ENCODE results near the gene MATN1. TPM values are rescaled to one million over a fixed set of nuclear protein-coding genes. Genes with fewer than 3 reads are reported as not detected.

Gene MATN1
- total and polyA plus RNA-seq, 2 of the 4 experiments (the other 2 are of a cell fraction) = 0.27 TPM; not detected in 1

GRCh38 chr1:30694280-30695175 lies 28.9 kb downstream of the MATN1 start (continued):
- no peak for TF ChIP-seq USF2 (IDR thresholded peaks at IDR 0.05; ENCODE audit: low read depth, low read length)

- no peak overlapping the region for H4K5ac ChIP-seq (ENCODE audit: low read depth, low read length)
- no peak overlapping the region for H2AFZ ChIP-seq (replicated peaks; ENCODE audit: low read length, poor library complexity)
- peaks cover 26% of the 10 kb centered on the region for H3K27me3 ChIP-seq (ENCODE audit: control insufficient read depth, insufficient read depth, low read length)
- no peak overlapping the region for H2BK15ac ChIP-seq (ENCODE audit: low read depth, low read length)
- H2AK9ac ChIP-seq (replicated peaks; ENCODE audit: low read depth, low read length, poor library complexity) = no peak overlapping the region
- intact Hi-C loops (cut with micrococcal nuclease) = no loop called here
- H3K9me3 ChIP-seq (ENCODE audit: control insufficient read depth, insufficient read depth, low read length) = no peaks in the 10 kb centered on the region
- H3K4ac ChIP-seq (ENCODE audit: low read depth, low read length) = no peak overlapping the region
- H3K4me3 ChIP-seq (ENCODE audit: insufficient read depth, low read depth, low read length) = no peak overlapping the region
- CTCF ChIA-PET = no interaction called here
- H2BK20ac ChIP-seq (ENCODE audit: low read depth, low read length) = no peak overlapping the region
- no peak overlapping the region for H2BK120ac ChIP-seq (ENCODE audit: low read depth, low read length)
- no peak overlapping the region for H4K8ac ChIP-seq (ENCODE audit: low read depth in 2 of 2, low read length in 2 of 2)
- in situ Hi-C loops (cut with MboI; ENCODE audit: low sequenced_read_pairs) = no loop called here
- WGBS, 2 experiments (ENCODE audit: extremely low coverage in 2 of 2, insufficient read length in 1 of 2) = no CpG with 5 or more reads among the region's 5 CpGs
- no peak overlapping the region for H3K4me2 ChIP-seq (ENCODE audit: low read depth, low read length)
- no TSS peak for BruUV-seq (replicated peaks)
- H3K14ac ChIP-seq (replicated peaks; ENCODE audit: low read depth, low read length) = no peak overlapping the region
- no peak overlapping the region for H3K9ac ChIP-seq (ENCODE audit: low read depth, low read length)
- H3K4me1 ChIP-seq (ENCODE audit: control insufficient read depth, insufficient read depth, low read length) = no peaks in the 10 kb centered on the region
- no peaks in the 10 kb centered on the region for H3K9me1 ChIP-seq (ENCODE audit: insufficient read depth, low read length)
- H2BK5ac ChIP-seq (ENCODE audit: low read depth, low read length, poor library complexity, severe bottlenecking) = no peak overlapping the region
- no peak for DNase-seq
- no peak overlapping the region for H2AK5ac ChIP-seq (ENCODE audit: low read depth, low read length)
- H3K27ac ChIP-seq (ENCODE audit: insufficient read depth, low read length) = no peak overlapping the region
- no peak overlapping the region for H4K91ac ChIP-seq (ENCODE audit: insufficient read depth, low read depth, low read length)
- H3K23ac ChIP-seq (ENCODE audit: low read depth, low read length) = no peak overlapping the region
- no peak overlapping the region for H3K56ac ChIP-seq (ENCODE audit: extremely low read depth, insufficient read depth, low read length)
- ATAC-seq (ENCODE audit: low read depth) = no peak
- dilution Hi-C loops (cut with HindIII; ENCODE audit: low sequenced_read_pairs, unreplicated experiment) = no loop called here
- POLR2A ChIA-PET (ENCODE audit: unreplicated experiment) = no interaction called here
- H3K79me1 ChIP-seq (ENCODE audit: low read depth in 1 of 2, low read length in 2 of 2) = no peaks in the 10 kb centered on the region
- no peak overlapping the region for H3K18ac ChIP-seq (ENCODE audit: low read depth, low read length)
- H3K36me3 ChIP-seq (ENCODE audit: control insufficient read depth, insufficient read depth, low read length) = no peaks in the 10 kb centered on the region
- no peaks in the 10 kb centered on the region for H4K20me1 ChIP-seq (ENCODE audit: insufficient read depth, low read length)
- TF ChIP-seq MXI1 (IDR thresholded peaks at IDR 0.05; ENCODE audit: borderline replicate concordance, low read depth, low read length) = no peak
- no peak for TF ChIP-seq ELK1 (IDR thresholded peaks at IDR 0.05; ENCODE audit: borderline replicate concordance, low read depth, low read length)
- TF ChIP-seq MAFK (IDR thresholded peaks at IDR 0.05; ENCODE audit: low read depth, low read length) = no peak
- TF ChIP-seq USF2 (IDR thresholded peaks at IDR 0.05; ENCODE audit: low read depth, low read length) = no peak
- no peak for TF ChIP-seq MAZ (IDR thresholded peaks at IDR 0.05; ENCODE audit: borderline replicate concordance, low read depth, low read length)
- no peak for TF ChIP-seq RAD21 (IDR thresholded peaks at IDR 0.05; ENCODE audit: low read length)
- no peak for TF ChIP-seq POLR2A (IDR thresholded peaks at IDR 0.05; ENCODE audit: low read depth, low read length)
- no peak for TF ChIP-seq SMC3 (IDR thresholded peaks at IDR 0.05; ENCODE audit: low read depth, low read length)
- TF ChIP-seq FOS (IDR thresholded peaks at IDR 0.05; ENCODE audit: low read depth, low read length) = no peak
- TF ChIP-seq BHLHE40 (IDR thresholded peaks at IDR 0.05; ENCODE audit: low read depth, low read length) = no peak
- no peak for TF ChIP-seq RFX5 (IDR thresholded peaks at IDR 0.05; ENCODE audit: low read depth, low read length)
- TF ChIP-seq CHD1 (IDR thresholded peaks at IDR 0.05; ENCODE audit: low read depth, low read length) = no peak
Measured at GRCh38 chr1:30693822-30694221, 29.6 kb downstream of the MATN1 start.

Measured in IMR-90 (cell line).